Esophagus (tissue), 2 donors: Measurements from ENCODE around the gene FAM13A. TPM values are rescaled to one million over a fixed set of nuclear protein-coding genes. Genes with fewer than 3 reads are reported as not detected.
"Not testable (repeated sequence)": the region's sequence is repeated elsewhere in the genome, so short reads cannot be mapped to it uniquely, and the experiment has no call there.

ENCODE experiments used
- H3K27ac ChIP-seq, 2 donors: one replicate each; pipeline ENCODE4 v1.5.1; 2013; ENCODE audit warnings: low read depth in 2 of 2, mild to moderate bottlenecking in 2 of 2, inconsistent platforms in 1 of 2, low read length in 1 of 2, moderate library complexity in 1 of 2
- H3K27me3 ChIP-seq, 2 donors: one replicate each; pipeline ENCODE4 v1.6.1; 2013; ENCODE audit warnings: low read length in 2 of 2, control low read depth in 1 of 2, mild to moderate bottlenecking in 1 of 2; ENCODE audit not compliant: insufficient read depth in 2 of 2, control insufficient read depth in 1 of 2
- H3K36me3 ChIP-seq, 2 donors: one replicate each; pipeline ENCODE4 v1.6.1; 2013; ENCODE audit warnings: low read length in 1 of 2; ENCODE audit not compliant: control insufficient read depth in 2 of 2, insufficient read depth in 2 of 2
- H3K4me1 ChIP-seq, 2 donors: one replicate each; pipeline ENCODE4 v1.6.1; 2013; ENCODE audit warnings: low read length in 1 of 2; ENCODE audit not compliant: control insufficient read depth in 2 of 2, insufficient read depth in 2 of 2
- H3K4me3 ChIP-seq, 2 donors: one replicate each; pipeline ENCODE4 v1.5.1; 2013; ENCODE audit warnings: low read length in 2 of 2, mild to moderate bottlenecking in 2 of 2, low read depth in 1 of 2, moderate library complexity in 1 of 2
- H3K9me3 ChIP-seq, 2 donors: one replicate each; pipeline ENCODE4 v1.6.1; 2013; ENCODE audit warnings: mild to moderate bottlenecking in 2 of 2, low read depth in 1 of 2, low read length in 1 of 2, moderate library complexity in 1 of 2; ENCODE audit not compliant: control insufficient read depth in 2 of 2, insufficient read depth in 1 of 2
- WGBS, 2 donors: extraction: QIAGEN DNeasy Blood & Tissue Kit; methylation state at CpG; one replicate each; pipeline ENCODE4 v1.1.7; 2013; 5-methylcytosine and 5-hydroxymethylcytosine counted together
- polyA plus RNA-seq, 2 donors: library from polyadenylated mRNA; stranded (reverse); fragments of 200-250 nt; gene quantifications; one replicate each; pipeline ENCODE4 v1.2.3, GENCODE V29; 2013
- donor health status: healthy with polysubstance abuse.
- donor health status: Bipolar disorder and iron deficiency.

FAM13A gene
- polyA plus RNA-seq, 2 donors = 2.5 to 2.7 TPM

DNA sequence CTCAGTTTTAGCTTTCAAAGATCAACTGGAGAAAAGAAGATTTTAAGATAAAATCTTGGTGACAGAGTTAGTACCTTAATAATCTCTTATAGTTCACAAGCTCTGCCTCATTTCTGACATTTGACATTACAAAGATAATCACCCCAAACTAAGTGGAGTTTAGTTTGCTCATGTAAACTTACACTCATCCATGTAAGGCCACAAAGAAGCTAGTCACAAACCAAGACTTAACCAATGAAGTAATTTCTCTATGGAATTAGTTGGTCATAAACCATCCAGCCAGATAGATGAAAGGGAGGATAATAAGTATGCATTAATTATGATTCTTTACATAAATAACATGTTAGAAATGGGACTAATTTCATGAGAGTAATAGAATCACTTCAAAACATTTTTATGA, 159.2 kb downstream of the FAM13A start:
- Histone ChIP-seq H3K9me3 (peaks cover 0 to 2% of the 10 kb centered on the region in 2 donors), H3K4me3 (no peak overlapping the region), H3K36me3 (no peaks in the 10 kb centered on the region), H3K27ac (no peak overlapping the region), H3K4me1 (no peaks in the 10 kb centered on the region), H3K27me3 (no peaks in the 10 kb centered on the region)

- peaks cover 0 to 2% of the 10 kb centered on the region in 2 donors for H3K9me3 ChIP-seq
- no peaks in the 10 kb centered on the region for H3K27me3 ChIP-seq
- no peaks in the 10 kb centered on the region for H3K36me3 ChIP-seq
- no peaks in the 10 kb centered on the region for H3K4me1 ChIP-seq
- H3K4me3 ChIP-seq = no peak overlapping the region
- 82 to 86% methylated on average over 2 of the region's 2 CpGs for WGBS, 2 donors
- H3K27ac ChIP-seq = no peak overlapping the region
These were observed 159.8 kb downstream of the FAM13A start for GRCh38 chr4:88897180-88897579.

DNA sequence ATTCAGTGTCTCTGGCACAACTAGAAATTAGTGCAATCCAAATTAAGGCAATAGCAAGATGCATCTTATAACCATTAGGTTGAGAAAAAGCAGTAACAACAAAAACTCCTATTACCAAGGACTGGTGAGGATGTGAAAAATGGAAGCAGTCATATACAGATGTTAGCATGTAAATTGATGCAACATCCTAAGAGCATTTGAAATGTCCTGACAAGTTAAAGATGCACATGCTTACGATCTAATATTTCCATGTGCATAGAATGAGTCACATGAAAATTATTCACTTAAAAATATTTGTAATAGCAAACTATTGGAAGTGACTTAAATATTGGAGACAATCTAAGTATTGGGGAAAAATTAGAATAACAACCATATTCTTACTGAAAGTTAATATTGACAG, 163.0 kb downstream of the FAM13A start:
- Histone ChIP-seq H3K4me3 (no peak overlapping the region), H3K27me3 (no peaks in the 10 kb centered on the region), H3K27ac (no peak overlapping the region), H3K9me3 (peaks cover 0 to 2% of the 10 kb centered on the region in 2 donors), H3K36me3 (no peaks in the 10 kb centered on the region), H3K4me1 (no peaks in the 10 kb centered on the region)
- WGBS, 2 donors = 70 to 79% methylated on average over 1 of the region's 1 CpG

GRCh38 chr4:88892646-88893045, 164.3 kb downstream of the FAM13A start:
- Histone ChIP-seq H3K4me3 (no peak overlapping the region), H3K27me3 (no peaks in the 10 kb centered on the region), H3K36me3 (no peaks in the 10 kb centered on the region), H3K9me3 (peaks cover 0 to 2% of the 10 kb centered on the region in 2 donors), H3K4me1 (no peaks in the 10 kb centered on the region), H3K27ac (no peak overlapping the region)
- WGBS, 2 donors = 94% methylated on average over 1 of the region's 1 CpG

DNA sequence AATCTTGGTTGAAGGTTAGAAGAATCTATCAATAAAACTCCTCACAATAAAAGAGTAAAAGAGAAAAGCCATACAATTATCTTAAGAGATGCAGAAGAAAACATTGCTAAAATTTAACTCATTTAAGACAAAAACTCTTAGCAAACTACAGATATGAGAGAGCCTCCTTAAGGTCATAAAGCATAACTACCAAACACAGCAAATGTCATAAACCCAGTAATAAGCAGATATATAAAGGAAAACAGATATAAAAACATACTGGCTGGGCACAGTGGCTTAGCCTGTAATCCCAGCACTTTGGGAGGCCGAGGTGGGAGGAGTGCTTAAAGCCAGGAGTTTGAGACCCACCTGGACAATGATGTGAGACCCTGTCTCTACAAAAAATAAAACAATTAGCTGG, 165.3 kb downstream of the FAM13A start:
- Histone ChIP-seq H3K27ac (no peak overlapping the region), H3K4me1 (no peaks in the 10 kb centered on the region), H3K4me3 (no peak overlapping the region), H3K9me3 (peaks cover 0 to 2% of the 10 kb centered on the region in 2 donors), H3K36me3 (no peaks in the 10 kb centered on the region), H3K27me3 (no peaks in the 10 kb centered on the region)
- 67 to 81% methylated on average over 1 of the region's 1 CpG for WGBS, 2 donors

- not testable (repeated sequence) for H3K4me1 ChIP-seq, H3K4me3 ChIP-seq, H3K36me3 ChIP-seq, H3K9me3 ChIP-seq, H3K27ac ChIP-seq, H3K27me3 ChIP-seq
- 86 to 90% methylated on average over 3 of the region's 3 CpGs for WGBS, 2 donors
These were observed 169.6 kb downstream of the FAM13A start for GRCh38 chr4:88887409-88887808.

- peaks cover 0 to 4% of the 10 kb centered on the region in 2 donors for H3K4me1 ChIP-seq
- no peaks in the 10 kb centered on the region for H3K36me3 ChIP-seq
- WGBS, 2 donors = 74 to 79% methylated on average over 2 of the region's 2 CpGs
- H3K27ac ChIP-seq = no peak overlapping the region
- H3K27me3 ChIP-seq = no peaks in the 10 kb centered on the region
- H3K9me3 ChIP-seq = no peaks in the 10 kb centered on the region
- no peak overlapping the region for H3K4me3 ChIP-seq
These were observed 175.8 kb downstream of the FAM13A start for GRCh38 chr4:88881227-88881569.

- H3K9me3 ChIP-seq = no peaks in the 10 kb centered on the region
- 80 to 85% methylated on average over 10 to 11 of the region's 11 CpGs for WGBS, 2 donors
These were observed 176.3 kb downstream of the FAM13A start for GRCh38 chr4:88880501-88881226.

DNA sequence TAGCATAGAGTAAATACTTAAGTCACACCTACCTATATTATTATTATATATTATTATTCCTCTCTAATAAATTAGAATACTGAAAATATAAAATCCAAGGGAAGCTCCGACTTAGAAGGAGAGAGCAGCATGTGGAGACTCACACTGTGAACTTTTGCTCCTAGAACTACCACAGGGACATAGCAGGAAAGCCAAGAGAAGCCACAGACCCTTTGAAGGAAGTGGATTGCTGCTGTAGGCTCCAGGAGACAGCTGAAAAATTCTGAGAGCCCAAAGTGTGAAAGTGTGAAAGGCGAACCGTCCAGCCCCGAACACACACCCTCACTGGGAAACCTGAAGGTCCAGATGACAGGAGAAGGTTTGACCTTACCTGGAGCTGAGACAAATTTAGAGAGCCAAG, 177.0 kb downstream of the FAM13A start:
- H3K9me3 ChIP-seq = no peaks in the 10 kb centered on the region
- no peak overlapping the region for H3K4me3 ChIP-seq
- H3K36me3 ChIP-seq = no peaks in the 10 kb centered on the region
- 84 to 88% methylated on average over 4 of the region's 4 CpGs for WGBS, 2 donors
- H3K27me3 ChIP-seq = no peaks in the 10 kb centered on the region
- H3K4me1 ChIP-seq = peaks cover 0 to 4% of the 10 kb centered on the region in 2 donors
- no peak overlapping the region for H3K27ac ChIP-seq

More at GRCh38 chr4:88880501-88881226, 176.3 kb downstream of the FAM13A start:
- Histone ChIP-seq H3K36me3 (no peaks in the 10 kb centered on the region), H3K27me3 (no peaks in the 10 kb centered on the region), H3K4me1 (peaks cover 0 to 4% of the 10 kb centered on the region in 2 donors), H3K4me3 (no peak overlapping the region), H3K27ac (no peak overlapping the region)

- peaks cover 0 to 4% of the 10 kb centered on the region in 2 donors for H3K4me1 ChIP-seq
- WGBS, 2 donors = 53 to 90% methylated on average over 1 of the region's 1 CpG
These were observed 178.3 kb downstream of the FAM13A start for GRCh38 chr4:88878642-88879041.

More at GRCh38 chr4:88878642-88879041, 178.3 kb downstream of the FAM13A start:
- Histone ChIP-seq H3K27me3 (no peaks in the 10 kb centered on the region), H3K9me3 (no peaks in the 10 kb centered on the region), H3K27ac (no peak overlapping the region), H3K4me3 (no peak overlapping the region), H3K36me3 (no peaks in the 10 kb centered on the region)
